A549 treated with AZD9567 at 1 μM for 4 hours (cell line): ENCODE measurements around the gene ZNF740. TPM values are rescaled to one million over a fixed set of nuclear protein-coding genes. Genes with fewer than 3 reads are reported as not detected.

ENCODE experiments used
- total RNA-seq: library from RNA; stranded (reverse); fragments of 200-300 nt; extraction: Qiagen RNA extraction; gene quantifications from 5 replicates; pipeline ENCODE4 v1.2.3, GENCODE V29; 2022; ENCODE audit not compliant: insufficient read depth

ZNF740 gene
- 9.3 to 16.7 TPM (median 14.9 TPM) in 5 replicates for total RNA-seq

GRCh38 chr12:53180220-53180930, at the start of gene ZNF740, which contains the start of gene CSAD:
ZNF740 (plus strand) TSS chr12:53180722; CDS start chr12:53181984, 1,262 bp downstream.
CSAD (minus strand) TSS chr12:53180925; CDS start chr12:53173470, 7,455 bp downstream.

GRCh38 chr12:53207042-53207441, 26.5 kb downstream of the ZNF740 start, which contains the start of gene ITGB7:
ITGB7 (minus strand) TSS chr12:53207251; CDS start chr12:53200443, 6,808 bp downstream.

GRCh38 chr12:53231921-53232645, 51.6 kb downstream of the ZNF740 start, which contains the start of gene RARG:
RARG (minus strand) TSS chr12:53232209; CDS start chr12:53227545, 4,664 bp downstream.

Other genes starting within 250 kb of the ZNF740 start
- 2,648 to 3,325 TPM (median 3,183 TPM) in 5 replicates for gene KRT18, start 231.6 kb upstream of the ZNF740 start, total RNA-seq
- 223 to 321 TPM (median 255 TPM) in 5 replicates for gene EIF4B, start 174.3 kb upstream of the ZNF740 start, total RNA-seq
- 18.5 to 49.7 TPM (median 42.3 TPM) in 5 replicates for gene TNS2, start 130.7 kb upstream of the ZNF740 start, total RNA-seq
- 36.1 to 38.5 TPM (median 36.8 TPM) in 5 replicates for gene SPRYD3, start 101.3 kb upstream of the ZNF740 start, total RNA-seq
- 134 to 246 TPM (median 225 TPM) in 5 replicates for gene IGFBP6, start 83.1 kb upstream of the ZNF740 start, total RNA-seq
- gene SOAT2, start 77.2 kb upstream of the ZNF740 start, total RNA-seq: 0.12 to 0.21 TPM (median 0.17 TPM) in 4 of 5 replicates, not detected in the other
- 3.9 to 7.6 TPM (median 6.5 TPM) in 5 replicates for gene CSAD, start 203 bp downstream of the ZNF740 start, total RNA-seq
- 0.24 to 0.51 TPM (median 0.38 TPM) in 4 of 5 replicates, not detected in the other for gene ITGB7, start 26.5 kb downstream of the ZNF740 start, total RNA-seq
- 18.2 to 24.2 TPM (median 21.9 TPM) in 5 replicates for gene RARG, start 51.5 kb downstream of the ZNF740 start, total RNA-seq
- 16.5 to 20.8 TPM (median 19.4 TPM) in 5 replicates for gene ESPL1, start 87.6 kb downstream of the ZNF740 start, total RNA-seq
- gene PFDN5, start 114.8 kb downstream of the ZNF740 start, total RNA-seq: 462 to 512 TPM (median 505 TPM) in 5 replicates
- 85.7 to 101 TPM (median 88.3 TPM) in 5 replicates for gene MYG1, start 119.0 kb downstream of the ZNF740 start, total RNA-seq
- 78.3 to 97.9 TPM (median 80.5 TPM) in 5 replicates for gene AAAS, start 140.9 kb downstream of the ZNF740 start, total RNA-seq
- gene SP7, start 155.6 kb downstream of the ZNF740 start, total RNA-seq: 0.03 TPM in 2 of 5 replicates, not detected in the others
- 18.7 to 23.4 TPM (median 21.2 TPM) in 5 replicates for gene SP1, start 199.5 kb downstream of the ZNF740 start, total RNA-seq
- 0.82 to 1.2 TPM (median 0.97 TPM) in 4 of 5 replicates, not detected in the other for gene AMHR2, start 243.1 kb downstream of the ZNF740 start, total RNA-seq